T47D (cell line): ENCODE data around the gene DNAH17.

ENCODE experiments used
- DNase-seq, 2 experiments: peaks; one replicate each; pipeline versions ENCODE4 v3.0.0 to v3.0.0-alpha.2; 2011 to 2012; ENCODE audit warnings: low read depth in 1 of 2, low spot score in 1 of 2
- JUND ChIP-seq: IDR thresholded peaks from 2 replicates; pipeline ENCODE4 v1.6.1; 2012; ENCODE audit warnings: low read depth
- in situ Hi-C: cut with HindIII; loops from 2 replicates; pipeline ENCODE4 v1.10.0; 2016; ENCODE audit warnings: low sequenced_read_pairs, low pct_unique_long_range_greater_than_20kb

Gene DNAH17, protein sequence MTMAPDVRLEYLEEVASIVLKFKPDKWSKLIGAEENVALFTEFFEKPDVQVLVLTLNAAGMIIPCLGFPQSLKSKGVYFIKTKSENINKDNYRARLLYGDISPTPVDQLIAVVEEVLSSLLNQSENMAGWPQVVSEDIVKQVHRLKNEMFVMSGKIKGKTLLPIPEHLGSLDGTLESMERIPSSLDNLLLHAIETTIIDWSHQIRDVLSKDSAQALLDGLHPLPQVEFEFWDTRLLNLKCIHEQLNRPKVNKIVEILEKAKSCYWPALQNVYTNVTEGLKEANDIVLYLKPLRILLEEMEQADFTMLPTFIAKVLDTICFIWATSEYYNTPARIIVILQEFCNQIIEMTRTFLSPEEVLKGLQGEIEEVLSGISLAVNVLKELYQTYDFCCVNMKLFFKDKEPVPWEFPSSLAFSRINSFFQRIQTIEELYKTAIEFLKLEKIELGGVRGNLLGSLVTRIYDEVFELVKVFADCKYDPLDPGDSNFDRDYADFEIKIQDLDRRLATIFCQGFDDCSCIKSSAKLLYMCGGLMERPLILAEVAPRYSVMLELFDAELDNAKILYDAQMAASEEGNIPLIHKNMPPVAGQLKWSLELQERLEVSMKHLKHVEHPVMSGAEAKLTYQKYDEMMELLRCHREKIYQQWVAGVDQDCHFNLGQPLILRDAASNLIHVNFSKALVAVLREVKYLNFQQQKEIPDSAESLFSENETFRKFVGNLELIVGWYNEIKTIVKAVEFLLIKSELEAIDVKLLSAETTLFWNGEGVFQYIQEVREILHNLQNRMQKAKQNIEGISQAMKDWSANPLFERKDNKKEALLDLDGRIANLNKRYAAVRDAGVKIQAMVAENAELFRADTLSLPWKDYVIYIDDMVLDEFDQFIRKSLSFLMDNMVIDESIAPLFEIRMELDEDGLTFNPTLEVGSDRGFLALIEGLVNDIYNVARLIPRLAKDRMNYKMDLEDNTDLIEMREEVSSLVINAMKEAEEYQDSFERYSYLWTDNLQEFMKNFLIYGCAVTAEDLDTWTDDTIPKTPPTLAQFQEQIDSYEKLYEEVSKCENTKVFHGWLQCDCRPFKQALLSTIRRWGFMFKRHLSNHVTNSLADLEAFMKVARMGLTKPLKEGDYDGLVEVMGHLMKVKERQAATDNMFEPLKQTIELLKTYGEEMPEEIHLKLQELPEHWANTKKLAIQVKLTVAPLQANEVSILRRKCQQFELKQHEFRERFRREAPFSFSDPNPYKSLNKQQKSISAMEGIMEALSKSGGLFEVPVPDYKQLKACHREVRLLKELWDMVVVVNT (N-terminal part only)

DNA sequence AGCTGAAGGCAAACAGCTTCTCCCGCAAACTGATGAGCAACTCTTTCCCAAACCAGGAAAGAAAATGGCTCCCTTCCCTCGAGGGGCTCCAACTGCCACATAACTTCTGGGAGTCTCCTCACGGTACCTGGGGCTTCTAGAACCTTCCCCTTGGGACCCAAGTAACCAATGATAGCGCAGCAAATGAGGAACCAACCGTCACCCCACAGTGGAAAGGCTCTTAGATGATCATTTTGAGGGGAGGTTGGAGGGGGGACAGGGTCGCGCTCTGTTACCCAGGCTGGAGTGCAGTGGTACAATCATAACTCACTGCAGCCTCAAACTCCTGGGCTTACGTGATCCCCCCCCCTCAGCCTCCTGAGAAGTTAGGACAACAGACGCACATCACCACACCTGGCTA, at the start of gene DNAH17:
Gene DNAH17, minus strand, starts transcription at position 101 of the 400 bp plus-strand sequence. CDS start 2,339 bp downstream, outside the sequence.
- no peak for DNase-seq
- no peak for TF ChIP-seq JUND
- in situ Hi-C loops: no loop called here

DNA sequence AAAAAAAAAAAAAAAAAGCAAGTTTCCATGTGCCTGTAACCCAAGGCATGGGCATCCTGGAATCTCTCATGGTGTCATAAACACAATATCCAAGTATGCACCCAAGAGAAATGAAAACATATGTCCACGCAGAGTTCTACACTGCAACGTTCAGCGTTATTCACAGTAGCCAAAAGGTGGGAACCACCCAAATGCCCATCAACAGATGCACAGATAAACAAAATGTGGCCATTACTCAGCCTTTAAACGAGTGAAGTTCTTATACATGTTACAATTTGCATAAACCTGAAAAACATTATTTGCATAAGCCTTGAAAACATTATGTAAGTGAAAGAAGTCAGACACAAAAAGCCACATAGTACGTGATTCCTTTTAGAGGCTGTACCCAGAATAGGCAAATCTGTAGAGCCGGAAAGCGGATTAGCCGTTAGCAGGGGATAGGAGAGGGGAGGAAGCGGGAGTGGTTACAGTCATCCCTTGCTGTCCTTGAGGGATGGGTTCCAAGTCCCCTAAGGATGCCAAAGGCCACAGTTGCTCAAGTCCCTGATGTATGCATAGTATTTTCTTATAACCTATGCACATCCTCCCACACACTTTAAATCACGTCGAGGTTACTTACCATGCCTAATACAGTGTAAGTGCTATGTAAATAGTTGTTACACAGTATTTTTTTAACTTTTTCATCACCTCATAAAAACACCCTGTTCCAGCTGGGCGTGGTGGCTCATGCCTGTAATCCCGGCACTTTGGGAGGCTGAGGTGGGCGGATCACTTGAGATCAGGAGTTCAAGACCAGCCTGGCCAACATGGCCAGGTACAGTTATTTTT, 47.3 kb upstream of the DNAH17 start:
- in situ Hi-C loops: no loop called here
- no peak for DNase-seq
- TF ChIP-seq JUND: no peak

DNA sequence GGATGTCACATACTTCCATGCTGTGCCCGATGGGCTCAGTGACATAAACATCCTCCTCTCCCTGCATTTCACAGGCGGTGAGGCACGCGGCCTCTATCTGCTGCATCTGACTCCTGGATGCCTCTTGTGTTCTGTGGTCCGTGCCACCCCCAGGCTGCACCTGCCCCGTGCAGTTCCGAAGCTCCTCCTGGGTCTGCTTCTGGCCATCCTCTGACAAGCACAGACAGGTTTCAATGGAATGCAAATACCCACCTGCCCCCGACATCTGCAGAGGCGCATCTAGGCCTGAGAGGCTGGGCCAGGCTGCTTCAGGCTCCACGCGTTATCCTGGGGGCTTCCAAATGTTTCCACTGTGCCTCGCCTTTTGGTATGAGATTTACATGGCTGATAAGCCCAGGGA, 46.3 kb upstream of the DNAH17 start:
- in situ Hi-C loops: no loop called here
- no peak for DNase-seq
- no peak for TF ChIP-seq JUND

DNA sequence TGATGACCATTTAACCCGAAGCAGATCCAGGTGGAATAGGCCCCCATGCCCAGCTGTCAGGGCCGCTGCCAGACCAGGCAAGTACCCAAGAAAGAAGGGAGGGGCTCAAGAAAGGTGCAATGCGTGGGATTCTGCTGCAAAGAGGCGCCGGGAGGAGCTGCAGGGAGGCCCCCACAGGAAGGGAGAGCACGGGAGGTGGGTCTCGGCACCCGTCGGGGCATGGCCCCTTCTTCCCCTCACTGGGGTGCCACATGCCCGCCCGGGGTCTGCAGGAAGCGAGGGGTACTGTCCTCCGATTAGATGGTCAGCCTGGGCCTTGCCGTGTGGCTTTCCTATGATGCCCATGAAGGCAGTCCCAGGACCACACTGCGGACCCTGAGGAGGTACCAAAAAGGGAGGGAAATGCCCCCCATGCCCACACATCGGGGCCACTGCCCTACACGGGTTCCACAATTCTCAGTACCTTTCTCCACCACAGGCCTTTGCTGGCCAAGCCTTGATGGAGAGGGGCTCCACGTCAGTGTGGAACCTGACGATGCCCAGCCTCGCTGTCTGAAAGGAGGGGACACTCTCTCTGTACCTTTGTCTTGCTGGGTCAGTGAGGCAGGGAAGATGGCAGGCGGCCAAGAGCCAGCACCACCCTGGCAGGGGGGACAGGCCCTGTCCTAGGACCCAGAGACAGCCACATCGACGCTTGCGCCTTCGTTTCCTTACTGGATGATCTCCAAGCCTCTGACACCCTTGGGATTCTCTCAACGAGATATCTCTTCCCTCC, 45.5 kb upstream of the DNAH17 start:
- in situ Hi-C loops: no loop called here
- TF ChIP-seq JUND: no peak
- DNase-seq: no peak

DNA sequence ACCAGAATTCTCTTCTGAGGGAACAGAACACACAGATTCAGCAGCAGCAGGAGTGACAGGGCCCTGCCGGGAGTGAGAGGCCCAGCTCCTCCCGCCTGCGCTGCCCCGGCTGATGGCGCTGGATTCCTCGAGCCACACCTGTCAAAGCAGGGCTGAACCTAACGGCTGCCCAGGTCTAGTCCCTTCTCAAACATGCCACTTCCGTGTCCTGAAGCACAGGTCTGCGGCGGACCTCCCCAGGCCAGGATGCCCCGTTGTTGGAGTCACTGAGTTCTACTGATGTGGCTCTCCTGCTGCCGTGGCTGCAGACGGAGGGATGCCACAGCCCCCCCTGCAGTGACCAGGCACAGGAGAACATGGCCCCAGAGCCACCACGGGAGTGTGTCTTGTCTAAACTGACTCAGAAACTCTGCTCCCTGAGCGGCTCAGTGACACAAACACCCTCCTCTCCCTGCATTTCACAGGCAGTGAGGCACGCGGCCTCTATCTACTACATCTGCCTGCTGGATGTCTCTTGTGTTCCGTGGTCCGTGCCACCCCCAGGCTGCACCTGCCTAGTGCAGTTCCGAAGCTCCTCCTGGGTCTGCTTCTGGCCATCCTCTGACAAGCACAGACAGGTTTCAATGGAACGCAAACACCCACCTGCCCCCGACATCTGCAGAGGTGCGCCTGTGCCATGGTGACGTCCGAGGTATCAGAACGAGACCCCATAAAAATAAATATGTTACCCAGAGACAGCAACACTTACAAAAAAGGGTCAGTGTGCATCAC, 44.7 kb upstream of the DNAH17 start:
- in situ Hi-C loops: no loop called here
- no peak for TF ChIP-seq JUND
- DNase-seq: no peak

DNA sequence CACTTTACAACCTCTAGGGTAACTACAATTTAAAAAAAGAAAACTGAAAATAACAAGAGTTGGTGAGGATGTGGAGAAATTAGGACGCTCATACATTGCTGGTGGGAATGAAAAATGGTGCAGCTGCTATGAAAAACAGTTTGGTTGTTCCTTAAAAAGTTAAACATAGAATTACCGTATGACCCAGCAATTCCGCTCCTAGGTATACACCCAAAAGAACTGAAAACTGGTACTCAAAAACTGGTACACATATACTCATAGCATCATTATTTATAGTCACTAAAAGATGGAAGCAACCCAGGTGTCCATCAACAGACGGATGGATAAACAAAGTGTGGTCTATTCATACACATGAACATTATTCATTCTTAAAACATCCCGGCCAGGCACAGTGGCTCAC, 42.9 kb upstream of the DNAH17 start:
- DNase-seq: no peak
- in situ Hi-C loops: no loop called here
- no peak for TF ChIP-seq JUND

DNA sequence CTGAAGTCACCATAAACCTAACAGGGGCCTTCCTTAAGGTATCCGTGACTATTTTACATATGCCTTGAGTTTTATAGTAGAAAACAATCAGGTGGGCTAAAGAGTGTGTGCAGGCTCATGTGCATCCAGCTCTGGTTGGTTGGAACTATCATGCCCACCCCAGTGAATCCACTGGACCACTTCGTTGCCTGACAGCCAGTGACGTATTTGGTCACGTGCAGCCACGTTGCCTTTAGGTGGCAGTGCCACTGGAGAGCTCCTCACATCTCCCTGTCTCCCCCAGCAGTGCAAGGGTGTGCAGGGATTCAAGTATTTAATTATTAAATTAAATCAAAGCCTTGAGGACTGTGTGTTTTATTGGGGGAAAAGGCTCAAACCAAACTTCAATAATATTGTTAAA, 42.1 kb upstream of the DNAH17 start:
- in situ Hi-C loops: no loop called here
- TF ChIP-seq JUND: no peak
- DNase-seq: no peak

DNA sequence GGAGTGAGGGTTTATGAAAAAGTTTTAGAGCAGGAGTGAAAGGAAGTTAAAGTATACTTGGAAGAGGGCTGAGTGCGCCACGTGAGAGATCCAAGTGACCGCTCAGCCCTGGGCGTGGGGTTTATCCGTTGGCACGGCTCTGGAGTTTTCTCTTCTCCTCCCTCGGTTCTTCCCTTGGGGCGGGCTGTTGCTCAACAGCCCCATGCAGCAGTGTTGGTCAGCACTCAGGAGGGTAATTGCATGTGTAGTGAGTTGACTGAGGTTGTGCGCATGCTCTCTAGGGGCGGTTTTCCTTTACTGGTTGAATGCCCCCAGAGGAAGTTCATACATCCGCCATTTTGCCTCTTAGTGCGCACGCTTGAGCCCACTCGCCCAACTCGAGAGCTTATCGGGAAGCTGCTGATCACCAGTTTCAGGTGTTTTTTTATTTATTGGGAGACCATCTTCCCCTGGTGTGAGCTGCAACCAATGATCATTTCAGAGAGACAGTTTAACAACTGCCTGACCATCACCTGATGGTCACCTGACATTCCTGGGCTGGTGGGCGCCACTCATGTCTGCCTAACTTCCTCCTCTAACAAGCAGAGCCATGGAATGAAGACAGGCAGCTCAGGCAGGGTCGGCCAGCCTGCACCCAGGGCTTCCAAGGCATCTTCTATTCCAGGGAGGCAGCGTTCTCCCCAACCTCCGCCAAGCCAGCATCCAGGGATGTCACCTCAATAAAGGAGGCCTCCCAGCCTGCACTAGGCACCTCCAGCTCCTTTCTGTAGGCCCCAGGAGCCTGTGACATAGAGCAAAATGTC, 41.3 kb upstream of the DNAH17 start:
- TF ChIP-seq JUND: no peak
- in situ Hi-C loops: no loop called here
- no peak for DNase-seq

DNA sequence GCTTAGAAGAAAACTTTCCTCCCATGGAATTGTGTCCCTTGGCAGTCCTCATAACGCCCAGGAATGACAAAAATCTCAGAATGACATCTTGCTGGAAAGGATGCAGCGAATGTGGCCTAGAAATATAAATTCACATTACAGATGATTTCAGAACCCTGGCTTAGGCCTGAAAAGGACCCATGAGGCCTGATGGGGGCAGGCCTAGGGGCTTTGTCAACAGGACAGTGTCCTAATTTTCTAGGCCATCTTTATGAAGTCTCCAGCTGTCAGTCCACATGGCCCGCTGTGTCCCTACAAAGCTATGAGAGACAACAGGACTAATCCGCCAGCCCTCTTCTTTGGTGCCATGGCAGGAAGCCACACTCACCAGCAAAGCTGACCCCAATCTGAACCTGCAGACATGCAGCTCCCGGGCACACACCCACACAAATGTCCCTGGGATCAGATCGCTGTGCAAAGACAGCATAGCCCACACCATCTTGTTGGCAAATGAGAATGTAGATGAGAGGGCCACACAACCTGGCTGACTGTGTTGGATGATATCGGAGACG, 40.4 kb upstream of the DNAH17 start:
- in situ Hi-C loops: no loop called here
- DNase-seq: no peak
- TF ChIP-seq JUND: no peak
